GM19193 (cell line): Measurements from ENCODE around the gene PRKG1.

Source experiments
- POLR2A ChIP-seq: IDR thresholded peaks from 4 replicates; pipeline ENCODE4 v1.6.1; 2011; ENCODE audit not compliant: insufficient read depth, insufficient read length; ENCODE audit errors: extremely low read depth

Gene PRKG1

DNA sequence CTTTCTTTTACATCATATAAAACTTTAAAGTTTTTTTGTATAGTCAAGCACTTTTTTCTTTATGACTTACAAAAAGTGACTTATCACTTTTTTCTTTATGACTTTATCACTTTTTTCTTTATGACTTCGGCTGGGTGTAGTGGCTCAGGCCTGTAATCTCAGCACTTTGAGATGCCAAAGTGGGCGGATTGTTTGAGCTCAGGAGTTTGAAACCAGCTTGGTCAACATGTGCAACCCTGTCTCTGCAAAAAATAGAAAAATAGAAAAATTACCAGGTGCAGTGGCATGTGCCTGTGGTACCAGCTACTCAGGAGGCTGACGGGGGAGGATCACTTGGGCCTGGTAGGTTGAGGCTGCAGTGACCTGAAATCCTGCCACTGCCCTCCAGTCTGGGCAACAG, 733.9 kb downstream of the PRKG1 start:
- no peak for TF ChIP-seq POLR2A

DNA sequence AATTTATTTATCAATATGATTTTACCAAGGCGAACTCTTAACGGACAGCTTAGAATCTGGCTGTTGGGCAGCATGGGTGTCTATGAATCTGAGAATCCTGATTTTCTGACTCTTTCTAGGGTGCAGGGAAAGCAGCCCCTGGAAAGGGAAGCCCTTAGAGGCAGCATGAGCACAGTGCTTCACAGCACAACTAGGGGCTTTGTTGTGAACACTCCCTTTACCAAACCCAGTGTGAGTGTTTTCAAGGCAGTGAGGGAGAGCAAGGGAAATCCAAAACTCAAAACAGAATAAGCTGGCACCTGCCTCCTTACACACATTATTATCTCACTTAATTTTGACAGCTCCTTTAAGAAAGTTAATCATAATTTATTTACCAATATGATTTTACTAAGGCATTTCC, 741.4 kb downstream of the PRKG1 start:
- no peak for TF ChIP-seq POLR2A

DNA sequence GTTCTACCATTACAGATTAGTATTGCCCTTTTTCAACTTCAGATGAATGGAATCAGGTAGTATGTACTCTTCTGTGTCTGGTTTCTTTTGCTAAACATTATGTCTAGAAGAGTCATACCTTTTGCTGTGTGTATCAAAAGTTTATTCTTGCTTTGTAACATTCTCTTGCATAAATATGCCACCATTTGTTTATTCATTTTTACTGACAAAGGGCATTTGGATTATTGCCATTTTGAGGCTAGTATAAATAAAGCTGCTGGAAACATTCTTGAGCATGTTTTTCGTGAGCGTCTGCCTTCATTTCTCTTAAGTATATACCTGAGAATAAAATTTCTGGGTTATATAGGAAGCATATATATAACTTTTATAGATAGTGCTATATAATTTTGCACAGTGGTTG, 746.8 kb downstream of the PRKG1 start:
- no peak for TF ChIP-seq POLR2A

DNA sequence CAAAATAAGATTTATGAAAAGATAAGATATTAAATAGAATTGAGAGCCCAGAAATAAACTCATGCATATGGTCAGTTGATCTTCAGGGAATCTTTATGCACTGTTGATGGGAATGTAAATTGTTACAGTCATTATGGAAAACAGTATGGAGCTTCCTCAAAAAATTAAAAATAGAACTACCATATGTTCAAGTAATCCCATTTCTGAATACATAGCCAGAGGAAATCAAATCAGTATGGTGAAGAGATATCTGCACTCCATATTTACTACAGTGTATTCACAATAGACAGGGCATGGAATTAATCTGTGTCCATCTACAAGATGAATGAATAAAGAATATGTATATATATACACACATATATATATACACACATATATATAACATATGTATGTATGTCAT, 747.5 kb downstream of the PRKG1 start:
- TF ChIP-seq POLR2A = no peak

DNA sequence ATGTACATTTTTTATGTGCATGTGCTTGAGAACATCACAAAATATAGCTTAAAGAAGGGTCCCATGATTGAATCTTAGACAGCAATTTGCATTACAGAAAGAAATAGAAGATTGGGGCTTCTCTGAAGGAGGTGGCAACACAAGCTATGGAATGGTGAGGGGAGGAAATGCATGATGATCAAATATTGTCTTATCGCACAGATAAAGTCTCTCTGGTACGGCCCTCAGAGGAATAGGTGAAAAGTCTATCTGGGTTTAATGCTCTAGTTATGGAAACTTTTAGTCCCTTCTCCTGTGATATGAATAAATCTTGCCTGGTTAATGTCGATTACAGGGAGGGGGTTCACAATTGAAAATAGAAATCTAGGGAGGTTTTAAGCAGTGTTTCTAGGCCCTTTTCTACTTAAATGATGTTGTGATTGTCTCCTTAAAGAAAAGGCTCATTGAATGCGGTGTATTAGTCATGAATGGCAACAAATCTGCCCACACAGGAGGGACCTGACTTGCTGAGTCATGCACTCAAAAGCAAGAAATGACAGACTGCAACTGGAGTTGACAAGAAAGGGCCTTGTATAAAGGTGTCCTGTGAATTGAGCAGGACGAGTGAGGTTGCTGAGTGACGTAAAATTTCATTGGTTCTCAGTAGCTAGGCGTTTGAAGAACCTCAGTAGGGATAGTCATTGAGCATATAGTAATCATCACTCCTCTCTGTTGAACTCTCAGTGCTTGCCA, 758.5 kb downstream of the PRKG1 start:
- no peak for TF ChIP-seq POLR2A

DNA sequence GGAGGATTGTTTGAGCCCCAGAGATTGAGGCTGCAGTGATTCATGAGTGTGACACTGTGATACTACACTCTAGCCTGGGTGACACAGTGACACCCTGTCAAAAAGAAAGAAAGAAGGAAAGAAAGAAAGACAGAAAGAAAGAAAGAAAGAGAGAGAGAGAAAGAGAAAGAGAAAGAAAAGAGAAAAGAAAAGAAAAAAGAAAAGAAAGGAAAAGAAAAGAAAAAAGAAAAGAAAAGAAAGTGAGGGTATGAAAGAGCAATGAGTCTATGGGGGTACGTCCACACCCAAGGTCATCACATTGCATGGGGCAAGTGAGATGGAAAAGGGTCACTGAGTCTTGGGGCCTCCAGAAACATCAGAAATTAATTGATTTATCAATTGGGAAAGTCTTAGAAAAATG, 760.3 kb downstream of the PRKG1 start:
- no peak for TF ChIP-seq POLR2A

DNA sequence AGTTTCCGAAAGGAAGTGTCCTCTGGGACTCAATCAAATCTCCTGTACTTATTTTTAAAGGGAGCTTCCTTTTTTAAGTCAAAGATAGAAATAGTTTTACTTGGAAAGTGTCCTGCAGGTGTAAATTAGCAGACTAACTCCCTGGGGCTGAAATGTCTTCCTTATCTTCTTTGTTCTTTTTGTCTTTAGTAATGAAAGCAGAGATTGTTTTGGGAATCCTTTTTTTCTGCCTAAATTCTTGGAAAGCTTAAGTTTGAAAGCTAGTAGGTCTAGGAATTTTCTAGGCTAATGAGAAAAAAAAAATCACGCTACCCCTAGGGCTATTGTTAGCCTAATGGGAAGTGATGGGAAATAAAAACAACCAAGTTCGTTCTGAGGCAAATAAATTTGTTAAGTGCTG, 764.2 kb downstream of the PRKG1 start:
- no peak for TF ChIP-seq POLR2A

DNA sequence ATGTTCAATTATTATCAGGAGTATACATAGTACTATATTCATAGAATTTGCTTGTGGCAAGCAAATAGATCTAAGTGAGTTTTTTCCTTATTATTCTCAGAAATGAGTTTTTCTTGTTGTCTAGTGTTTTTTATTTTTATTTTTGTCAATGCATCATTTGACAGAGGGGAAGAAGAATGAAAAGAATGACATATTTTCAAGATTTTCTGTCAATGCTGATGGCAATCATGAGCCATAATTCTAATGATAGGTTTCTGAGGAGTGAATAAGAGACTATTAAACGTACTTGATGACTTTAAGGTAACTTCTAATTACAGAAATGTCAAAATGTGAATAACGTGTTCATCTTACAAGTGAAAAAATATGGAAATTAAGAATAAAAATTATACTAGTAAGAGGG, 769.7 kb downstream of the PRKG1 start:
- no peak for TF ChIP-seq POLR2A

DNA sequence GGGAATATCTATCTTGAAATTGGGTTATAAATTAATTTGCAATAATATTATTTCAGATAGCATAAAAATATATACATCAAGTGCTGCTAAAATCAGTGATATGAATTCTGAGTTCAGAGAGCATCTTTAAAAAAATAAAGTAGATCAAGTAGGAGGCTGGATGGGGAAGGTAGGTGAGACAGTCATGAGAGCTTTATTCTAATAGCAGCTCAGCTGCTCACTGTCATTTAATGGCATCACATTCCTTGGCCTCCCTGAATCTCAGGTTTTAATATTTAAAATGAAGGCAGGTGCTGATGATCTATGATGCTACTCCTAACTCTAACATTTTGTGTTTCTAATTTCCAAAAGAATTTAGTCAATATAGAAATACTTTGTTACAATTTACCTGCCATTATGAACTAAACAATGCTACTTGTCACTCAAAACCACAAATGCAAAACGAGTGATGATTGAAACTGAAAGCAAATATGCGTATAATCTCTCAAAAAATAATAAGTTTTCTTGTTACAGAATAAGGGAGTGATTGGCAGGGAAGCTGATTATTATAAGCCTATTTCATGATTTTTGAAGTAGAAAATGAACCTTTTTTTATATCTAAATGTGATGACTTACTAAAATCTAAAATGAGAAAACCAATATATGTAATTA, 772.7 kb downstream of the PRKG1 start:
- no peak for TF ChIP-seq POLR2A

DNA sequence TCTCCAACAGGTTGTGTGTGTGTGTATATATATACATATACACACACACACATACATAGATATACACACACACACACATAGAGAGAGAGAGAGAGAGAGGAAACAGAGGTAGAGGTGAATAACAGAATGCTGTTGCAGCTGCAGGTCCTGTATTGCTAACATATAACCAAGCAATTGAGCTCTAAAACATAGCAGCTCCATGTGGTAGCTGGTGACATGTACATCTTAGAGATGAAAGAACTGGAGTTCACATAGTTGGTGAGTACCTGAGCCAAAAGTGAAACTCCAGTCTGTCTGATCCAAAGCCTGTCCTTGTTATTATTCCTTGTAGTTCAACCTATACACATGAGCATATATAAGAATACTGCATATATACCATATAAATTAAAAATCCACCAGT, 778.0 kb downstream of the PRKG1 start:
- TF ChIP-seq POLR2A = no peak

DNA sequence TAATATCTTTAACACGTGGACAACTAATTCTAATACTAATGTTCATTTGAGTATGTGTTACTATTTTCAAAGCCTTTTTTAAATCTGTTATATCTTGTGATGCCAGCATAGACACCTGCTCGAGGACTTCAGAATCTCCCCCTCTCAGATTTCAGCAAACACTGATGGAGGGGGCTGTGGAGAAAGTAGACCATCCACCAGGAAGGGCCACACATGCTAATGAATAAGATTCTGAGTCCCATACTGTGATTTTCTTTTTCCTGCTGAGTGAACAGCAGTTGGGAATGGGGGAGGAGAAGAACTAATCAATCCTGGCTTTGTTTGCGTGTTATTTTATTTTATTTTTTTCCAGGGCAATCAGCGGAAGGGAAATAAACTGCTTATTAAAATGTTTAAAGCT, 783.0 kb downstream of the PRKG1 start:
- no peak for TF ChIP-seq POLR2A

DNA sequence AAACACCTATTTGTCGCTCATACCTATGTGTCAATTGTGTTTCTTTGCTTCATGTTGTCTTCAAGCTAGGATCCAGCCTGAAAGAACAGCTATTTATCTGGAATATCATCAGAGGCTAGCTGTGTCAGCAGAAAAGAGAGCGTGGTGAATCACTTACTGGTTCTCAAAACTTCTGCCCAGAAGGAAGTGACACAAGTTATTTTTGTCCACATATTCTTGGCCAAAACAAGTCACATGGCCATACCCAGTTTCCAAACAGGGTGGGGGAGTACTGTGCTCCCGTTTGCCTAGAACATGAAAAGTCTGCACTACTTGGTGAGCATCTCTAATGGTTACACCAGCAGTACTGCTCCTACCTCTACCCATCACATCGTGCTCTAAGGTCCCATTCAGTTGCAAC, 786.0 kb downstream of the PRKG1 start:
- TF ChIP-seq POLR2A = no peak

DNA sequence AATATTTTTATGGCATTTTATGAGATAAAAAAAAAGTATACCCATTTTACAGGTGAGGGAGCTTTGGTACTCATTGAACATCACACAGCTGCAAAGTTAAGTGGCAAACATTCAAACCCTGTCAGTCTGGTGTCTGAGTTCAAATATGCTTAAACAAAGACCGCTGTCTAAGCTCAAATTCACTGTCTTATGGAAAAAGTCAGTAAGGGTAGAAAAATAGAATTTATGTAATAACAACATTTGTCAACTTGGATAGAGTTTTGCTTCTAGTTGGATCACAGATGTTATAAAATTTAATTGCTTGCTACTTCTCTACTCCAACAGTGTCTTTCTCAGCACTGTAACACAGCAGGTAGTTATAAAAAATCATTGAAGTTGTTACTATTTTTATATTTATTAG, 786.8 kb downstream of the PRKG1 start:
- TF ChIP-seq POLR2A = no peak

DNA sequence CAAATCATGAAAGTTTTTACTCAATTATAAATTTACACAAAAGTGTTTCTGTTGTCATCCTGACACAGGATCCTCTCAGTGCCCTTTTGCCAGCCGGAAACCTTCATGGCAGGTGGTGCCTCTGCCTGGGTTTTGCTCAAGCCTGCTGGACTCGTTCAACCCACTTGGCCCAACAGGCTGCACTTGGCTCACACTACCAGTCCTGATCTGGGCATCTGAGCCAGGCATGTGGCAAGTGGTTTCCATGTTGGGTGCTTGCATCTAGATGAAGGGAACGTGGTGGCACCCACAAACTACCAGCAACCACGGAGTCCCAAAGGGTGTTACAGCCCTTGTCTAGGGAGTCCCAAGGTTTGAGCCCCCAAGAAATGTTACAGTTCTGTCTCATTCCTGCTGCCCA, 787.4 kb downstream of the PRKG1 start:
- no peak for TF ChIP-seq POLR2A

DNA sequence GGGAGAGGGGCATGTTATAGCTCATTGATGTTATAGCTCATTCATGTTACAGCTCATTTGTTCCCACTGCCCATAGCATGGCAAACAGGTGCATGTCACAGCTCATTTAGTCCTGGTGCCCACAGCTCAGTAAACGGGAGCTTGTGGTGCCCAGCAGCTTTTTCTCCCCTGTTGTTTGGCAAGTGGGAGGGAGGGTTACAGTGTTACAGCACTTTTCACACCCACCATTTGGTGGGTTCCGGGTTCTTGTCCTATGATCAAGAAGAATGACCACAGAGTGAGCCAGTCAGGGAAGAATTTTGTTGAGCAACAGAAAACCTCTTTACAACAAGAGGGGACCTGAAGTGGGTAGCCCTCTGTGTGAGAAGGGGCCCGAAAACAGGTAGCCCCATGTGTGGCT, 787.9 kb downstream of the PRKG1 start:
- TF ChIP-seq POLR2A = no peak

DNA sequence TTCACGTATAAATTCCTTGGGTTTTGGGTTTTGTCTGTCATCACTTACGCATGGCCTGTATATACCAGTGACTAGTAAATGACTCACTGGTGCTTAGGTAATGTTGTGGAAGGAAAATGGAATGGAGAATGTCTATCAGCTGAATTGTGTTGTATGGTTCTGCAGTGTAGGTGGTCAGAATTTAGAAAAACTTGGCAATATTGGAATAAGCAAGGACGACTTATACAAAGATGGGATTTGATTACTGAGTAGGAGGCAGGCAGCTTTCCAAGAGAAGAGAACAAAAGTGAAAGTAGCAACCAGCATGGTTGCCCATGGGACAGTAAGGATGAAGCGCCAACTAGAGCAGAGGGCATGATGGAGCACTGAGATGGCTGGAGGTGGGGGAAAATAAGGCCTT, 793.7 kb downstream of the PRKG1 start:
- no peak for TF ChIP-seq POLR2A
